ENCODE data around the gene PCDHA1.

DNA sequence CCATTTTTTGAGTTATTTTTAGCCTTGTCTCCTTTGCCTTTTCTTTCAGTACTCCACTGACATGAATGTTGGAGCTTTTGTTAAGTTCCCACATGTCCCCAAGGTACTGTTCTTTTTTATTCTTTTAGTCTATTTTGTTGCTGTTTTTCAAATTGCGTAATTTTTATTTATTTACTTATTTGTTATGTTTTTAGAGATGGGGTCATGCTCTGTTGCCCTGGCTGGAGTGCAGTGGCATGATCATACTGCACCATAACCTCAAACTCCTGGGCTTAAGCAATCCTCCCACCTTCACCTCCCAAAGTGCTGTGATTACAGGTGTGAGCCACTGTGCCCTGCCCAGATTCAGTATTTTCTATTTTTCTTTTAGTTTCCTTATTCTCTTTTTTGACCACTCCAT is 5.4 kb upstream of the PCDHA1 start:
- TF ChIP-seq, protein P1, sequence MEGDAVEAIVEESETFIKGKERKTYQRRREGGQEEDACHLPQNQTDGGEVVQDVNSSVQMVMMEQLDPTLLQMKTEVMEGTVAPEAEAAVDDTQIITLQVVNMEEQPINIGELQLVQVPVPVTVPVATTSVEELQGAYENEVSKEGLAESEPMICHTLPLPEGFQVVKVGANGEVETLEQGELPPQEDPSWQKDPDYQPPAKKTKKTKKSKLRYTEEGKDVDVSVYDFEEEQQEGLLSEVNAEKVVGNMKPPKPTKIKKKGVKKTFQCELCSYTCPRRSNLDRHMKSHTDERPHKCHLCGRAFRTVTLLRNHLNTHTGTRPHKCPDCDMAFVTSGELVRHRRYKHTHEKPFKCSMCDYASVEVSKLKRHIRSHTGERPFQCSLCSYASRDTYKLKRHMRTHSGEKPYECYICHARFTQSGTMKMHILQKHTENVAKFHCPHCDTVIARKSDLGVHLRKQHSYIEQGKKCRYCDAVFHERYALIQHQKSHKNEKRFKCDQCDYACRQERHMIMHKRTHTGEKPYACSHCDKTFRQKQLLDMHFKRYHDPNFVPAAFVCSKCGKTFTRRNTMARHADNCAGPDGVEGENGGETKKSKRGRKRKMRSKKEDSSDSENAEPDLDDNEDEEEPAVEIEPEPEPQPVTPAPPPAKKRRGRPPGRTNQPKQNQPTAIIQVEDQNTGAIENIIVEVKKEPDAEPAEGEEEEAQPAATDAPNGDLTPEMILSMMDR (IDR thresholded peaks at IDR 0.05; ENCODE audit: low read depth, low read length) = no peak
- no peak for TF ChIP-seq EZH2phosphoT487 (IDR thresholded peaks at IDR 0.05; ENCODE audit: low read depth)

Data from OCI-LY3 (cell line).